HT1080 (cell line): ENCODE results near the gene PKM. TPM values are rescaled to one million over a fixed set of nuclear protein-coding genes. Genes with fewer than 3 reads are reported as not detected.

Experiments
- DNase-seq: peaks from one replicate; pipeline ENCODE4 v3.0.0-alpha.2; 2015; ENCODE audit warnings: low read depth
- total RNA-seq: library from RNA; depleted of rRNA; stranded (reverse); fragments of >200 nt; shearing (Covaris generic); gene quantifications from 2 replicates; pipeline ENCODE4 v1.2.3, GENCODE V29; 2014

Gene PKM
- total RNA-seq, 1 experiment from 2014 or later = 2,922 TPM

DNA sequence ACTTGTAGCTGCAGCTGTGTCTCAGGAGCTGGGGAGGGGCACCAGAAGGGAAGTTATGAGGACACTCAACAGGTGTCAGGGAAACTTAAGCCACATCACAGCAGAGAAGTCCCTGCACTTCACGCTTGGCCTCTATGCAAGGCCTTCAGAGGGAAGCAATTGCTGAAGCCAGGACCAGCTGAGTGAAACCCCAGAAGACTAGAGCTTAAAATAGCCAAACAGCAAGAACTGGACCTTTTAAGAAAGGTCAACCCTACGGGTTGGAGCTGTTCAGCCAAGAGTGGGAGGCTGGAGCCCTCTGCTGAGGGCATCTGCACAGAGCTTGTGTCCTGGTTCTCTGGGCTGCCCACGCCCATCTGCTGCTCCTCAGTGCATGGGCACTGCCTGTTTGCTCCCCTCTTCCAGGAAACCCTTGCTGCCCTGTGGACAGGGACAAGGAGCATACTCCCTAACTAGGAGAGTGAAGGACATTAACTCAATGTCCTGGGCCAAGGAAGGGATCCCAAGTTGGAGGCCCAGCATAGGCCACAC lies 29.5 kb downstream of the PKM start:
- DNase-seq = no peak

DNA sequence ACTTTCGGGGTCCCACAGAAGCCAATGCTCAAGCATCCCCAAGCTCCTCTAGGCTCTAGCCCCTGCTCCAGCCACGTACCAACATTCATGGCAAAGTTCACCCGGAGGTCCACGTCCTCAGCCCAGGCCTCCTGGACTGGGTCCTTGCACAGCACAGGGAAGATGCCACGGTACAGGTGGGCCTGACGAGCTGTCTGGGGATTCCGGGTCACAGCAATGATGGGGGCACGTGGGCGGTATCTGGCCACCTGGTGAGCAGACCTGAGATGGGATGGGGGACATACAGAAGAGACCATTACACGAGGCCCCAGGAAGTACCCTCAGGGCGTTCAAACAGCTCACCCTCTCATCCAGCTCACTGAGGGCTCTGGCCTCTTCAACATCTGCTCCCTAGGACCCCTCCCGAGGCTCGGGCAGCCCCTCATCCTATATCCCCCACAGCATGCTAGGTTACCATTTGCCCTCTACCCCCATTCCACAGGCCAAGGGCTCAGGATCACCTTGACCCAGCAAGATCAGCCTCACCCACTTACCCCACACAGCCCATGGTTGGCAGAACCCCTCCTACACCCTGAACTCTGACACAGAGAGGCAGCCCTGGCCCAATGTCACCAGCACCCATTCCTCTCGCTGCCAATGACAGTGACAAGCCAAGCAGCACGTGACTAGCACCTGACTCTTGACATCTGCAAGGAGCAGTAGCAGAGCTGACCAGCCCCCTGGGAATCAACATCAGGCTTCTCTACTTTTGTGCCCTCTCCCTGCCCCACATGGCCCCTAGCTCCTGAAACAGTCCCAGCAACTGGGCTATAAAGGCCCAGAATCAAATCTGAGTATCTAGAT lies 30.4 kb downstream of the PKM start:
- no peak for DNase-seq

DNA sequence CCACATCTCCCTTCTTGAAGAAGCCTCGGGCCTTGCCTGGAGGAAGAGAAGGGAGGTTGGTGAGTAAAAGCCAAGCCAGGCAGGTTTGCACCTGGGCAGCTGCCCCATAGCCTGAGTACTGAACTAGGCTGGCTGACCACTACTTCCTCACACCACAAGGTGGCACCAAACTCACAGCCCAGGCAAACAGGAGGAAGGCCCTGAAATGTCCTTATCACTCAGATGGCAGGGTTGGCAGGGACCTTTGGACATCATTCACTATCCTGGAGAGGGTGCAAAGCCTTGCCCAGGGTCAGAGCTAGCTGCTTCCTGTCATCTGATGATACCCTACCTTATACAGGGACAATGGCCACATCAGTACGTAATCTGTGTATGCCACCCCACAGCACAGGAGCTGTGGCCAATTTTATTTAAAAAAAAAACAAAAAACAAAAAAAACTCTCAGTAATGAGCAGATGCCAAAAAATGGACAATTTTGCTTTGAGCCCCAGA lies 31.2 kb downstream of the PKM start:
- peak; percentile 70 for DNase-seq

DNA sequence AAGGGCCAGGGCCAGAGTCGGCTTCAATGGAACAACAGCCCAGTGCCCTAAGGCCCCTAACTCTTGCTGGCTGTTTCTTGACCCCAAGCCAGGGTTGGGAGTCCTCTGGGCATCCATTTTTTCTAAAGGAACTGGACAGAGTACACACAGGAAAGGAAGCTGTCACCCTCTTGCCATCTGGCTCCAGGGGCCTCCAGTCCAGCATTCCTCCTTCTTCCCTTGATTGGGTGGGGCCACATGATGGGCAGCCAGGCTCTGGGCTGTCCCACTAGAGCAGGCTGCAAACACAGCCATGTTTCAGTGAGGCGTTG lies 31.8 kb downstream of the PKM start:
- no peak for DNase-seq

DNA sequence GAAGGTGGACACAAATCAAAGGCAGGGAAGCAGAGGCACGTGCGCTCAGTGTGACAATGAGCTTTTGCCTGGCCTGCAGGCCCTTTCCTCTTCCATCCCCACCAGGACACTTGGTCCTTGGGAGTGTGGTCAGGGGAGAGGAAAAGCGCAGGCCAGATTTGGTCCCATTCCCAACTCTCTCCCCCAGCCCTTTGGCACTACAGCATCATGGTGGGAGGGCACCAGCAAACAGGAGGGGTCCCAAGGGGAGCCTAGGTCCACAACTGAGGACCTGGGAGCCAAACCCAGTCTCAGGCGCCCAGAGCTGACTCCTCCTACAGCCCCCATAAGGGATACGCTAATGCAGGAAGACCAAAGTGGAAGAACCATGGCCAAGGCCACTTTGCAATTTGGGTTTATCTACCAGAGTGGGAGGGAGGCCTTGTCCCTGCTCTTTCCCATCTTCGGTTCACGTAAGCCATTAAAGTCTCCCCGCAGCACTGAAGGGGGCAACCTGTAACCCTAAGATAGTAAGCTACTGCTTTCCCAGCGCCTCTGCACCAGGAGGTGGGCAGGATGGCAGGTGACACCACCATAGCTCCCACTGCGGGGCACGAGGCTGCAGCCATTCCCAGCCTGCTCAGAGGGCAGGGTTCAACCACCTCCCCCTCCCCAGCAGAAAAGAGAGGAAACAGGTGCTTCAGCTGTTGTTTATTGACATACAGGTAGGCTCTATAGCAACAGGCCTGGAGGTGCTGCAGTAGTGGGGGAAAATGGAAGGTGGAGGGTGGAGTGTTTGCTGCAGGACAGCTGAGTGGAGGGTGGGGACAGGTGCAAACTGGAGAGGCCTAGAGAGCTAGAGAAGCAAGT lies 32.4 kb downstream of the PKM start:
- DNase-seq = no peak

DNA sequence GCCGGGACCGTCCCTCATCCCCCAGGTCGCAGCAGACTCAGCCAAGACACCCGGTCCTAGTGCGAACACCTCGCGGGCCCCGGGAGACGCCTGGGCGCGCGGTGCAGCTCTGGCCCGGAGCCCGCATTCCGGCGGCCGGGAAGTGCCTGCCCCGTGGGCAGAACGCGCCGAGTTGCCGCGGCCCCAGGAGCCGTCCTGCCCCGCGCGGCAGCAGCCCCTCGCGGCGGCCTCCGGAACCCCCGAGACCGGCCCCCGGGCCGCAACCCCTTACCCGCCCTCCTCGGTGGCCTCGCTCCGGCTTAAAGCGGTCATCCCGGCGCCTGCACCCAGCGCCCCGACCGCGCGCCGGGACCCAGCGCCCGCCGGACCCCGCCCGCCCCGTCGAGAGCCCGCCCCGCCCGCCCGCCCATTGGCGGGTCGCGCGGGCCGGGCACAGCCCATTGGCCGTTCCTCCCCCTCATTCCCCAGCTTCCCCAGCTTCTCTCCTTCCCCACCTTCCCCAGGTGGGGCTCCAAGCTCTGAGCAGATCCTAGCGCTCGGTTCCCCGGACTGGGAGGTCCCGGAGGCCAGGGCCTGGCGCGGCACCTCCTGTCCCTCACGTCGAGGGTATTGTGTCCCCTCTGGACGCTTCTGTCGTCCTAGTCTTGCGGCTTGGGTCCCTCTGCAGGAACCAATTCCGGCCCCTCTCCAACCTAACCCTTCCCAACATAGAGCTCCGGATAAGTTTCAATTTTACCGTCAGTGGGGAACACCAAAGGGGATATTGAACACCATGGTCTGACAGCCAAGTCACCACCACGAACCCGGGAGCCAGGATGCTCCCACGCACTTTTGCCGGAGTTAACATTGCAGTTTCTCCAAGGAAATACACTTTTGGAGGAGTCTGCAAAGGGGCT lies 33.3 kb downstream of the PKM start, which contains the start of gene GRAMD2A:
Gene GRAMD2A (minus strand): TSS at position 328 of the 896 bp plus-strand sequence.
- DNase-seq = no peak

DNA sequence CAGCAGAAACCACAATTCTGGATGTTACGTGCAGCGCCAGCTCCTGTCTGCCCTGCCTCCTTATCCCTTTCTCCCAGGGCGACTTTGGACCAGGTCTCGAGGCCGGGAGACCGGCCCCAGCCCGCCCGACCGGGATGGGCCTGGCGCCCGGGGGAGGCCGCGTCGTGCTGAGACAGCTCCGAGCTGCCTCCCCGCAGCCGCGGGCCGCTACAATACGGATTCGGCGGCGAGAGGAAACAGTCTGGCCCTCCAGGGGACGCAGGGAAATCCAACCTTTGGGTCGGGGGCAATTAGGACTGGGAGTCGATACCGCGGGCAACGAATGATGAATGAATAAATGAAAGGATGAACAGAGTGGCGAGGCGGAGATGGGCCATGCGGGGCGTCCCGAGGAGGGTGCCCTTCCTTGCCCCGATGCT lies 33.9 kb downstream of the PKM start:
- DNase-seq = no peak

DNA sequence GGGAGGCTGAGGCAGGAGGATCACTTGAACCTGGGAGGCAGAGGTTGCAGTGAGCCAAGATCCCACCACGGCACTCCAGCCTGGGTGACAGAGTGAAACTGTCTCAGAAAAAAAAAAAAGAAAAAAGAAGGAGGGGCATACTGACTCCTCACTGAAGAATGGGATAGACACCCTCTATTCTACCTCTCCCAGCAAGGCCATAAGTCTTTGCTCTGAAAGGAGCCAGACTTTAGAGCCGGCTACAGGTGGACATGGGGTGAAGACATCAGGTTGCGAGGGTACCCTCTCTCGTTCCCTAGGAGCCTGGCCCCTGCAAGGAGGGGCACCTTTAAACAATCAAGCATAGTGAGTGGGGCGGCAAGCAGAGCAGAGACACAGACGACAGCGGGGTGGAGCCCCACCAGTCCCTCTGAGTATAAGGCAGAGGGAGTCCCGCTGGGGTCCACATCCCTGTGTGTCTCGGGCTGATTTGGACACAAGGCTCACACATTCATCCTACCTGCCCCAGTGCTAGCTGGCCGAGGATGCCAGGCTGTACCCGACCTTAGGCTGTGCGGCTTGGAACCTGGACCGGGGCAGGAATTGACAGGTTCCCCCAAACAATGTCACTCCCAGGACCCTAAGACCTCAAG lies 34.5 kb downstream of the PKM start:
- peak; percentile 39 for DNase-seq

DNA sequence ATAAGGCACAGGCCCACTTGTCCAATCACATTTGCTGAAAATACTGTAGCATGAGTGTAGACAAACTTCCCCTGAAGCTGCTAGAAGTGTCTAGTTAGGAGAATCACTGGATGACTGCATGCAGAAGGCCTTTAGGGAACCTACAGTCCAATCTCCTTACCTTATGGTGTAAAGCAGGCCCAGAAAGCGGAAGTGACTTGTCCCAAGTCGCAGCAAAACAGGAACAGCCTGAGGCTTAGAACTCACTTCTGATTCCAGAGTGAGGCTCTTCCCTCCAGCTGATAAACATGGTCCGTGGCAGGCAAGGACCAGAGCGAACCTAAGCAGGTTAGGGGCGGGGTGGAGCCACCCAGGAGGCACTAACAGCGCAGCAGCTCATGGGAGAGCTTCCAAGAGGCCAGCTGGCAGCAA lies 35.9 kb downstream of the PKM start:
- no peak for DNase-seq

DNA sequence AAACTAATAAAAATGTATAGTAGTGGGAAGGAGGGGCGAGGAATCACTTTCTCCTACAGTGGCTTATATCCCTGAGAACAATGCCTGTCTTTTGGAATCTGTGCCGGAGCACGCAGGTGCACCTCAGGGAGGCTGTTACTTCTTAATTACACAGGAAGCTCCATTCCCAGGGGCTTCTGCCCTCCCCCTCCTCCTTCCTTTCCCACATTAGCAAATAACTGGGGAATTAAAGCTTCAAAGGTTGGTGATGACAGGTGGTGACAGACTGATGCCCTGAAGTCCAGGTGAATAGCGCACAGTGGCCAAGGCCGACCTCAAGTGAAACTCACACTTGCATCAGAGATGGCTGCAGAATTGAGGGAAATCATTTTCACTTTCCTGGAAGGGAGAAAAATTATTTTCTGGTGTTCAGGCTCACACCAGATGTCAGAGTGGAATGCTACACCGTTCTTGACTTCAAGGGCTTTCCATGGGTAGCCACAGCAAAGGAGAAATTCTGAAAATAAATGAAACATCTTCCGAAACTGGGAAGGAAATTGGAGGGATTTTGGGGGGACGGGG lies 37.1 kb downstream of the PKM start:
- no peak for DNase-seq

DNA sequence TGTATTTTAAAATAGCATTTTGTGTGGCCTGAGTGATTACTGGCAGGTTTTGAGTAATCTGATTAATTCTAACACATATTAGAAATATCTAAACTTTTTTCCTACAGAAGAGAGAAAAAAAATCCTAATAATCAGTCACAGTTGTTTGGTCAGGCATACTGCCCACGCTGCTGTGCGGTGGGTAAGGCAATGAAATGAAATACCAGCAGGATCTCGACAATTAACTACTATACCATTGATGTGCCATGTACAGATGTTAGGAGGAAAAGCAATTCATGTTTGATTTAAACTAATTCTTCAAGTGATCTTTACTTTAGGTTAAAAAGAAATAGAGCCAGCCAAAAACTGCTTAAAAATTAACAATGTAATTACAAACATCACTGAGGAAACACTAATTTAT lies 38.6 kb downstream of the PKM start:
- no peak for DNase-seq

DNA sequence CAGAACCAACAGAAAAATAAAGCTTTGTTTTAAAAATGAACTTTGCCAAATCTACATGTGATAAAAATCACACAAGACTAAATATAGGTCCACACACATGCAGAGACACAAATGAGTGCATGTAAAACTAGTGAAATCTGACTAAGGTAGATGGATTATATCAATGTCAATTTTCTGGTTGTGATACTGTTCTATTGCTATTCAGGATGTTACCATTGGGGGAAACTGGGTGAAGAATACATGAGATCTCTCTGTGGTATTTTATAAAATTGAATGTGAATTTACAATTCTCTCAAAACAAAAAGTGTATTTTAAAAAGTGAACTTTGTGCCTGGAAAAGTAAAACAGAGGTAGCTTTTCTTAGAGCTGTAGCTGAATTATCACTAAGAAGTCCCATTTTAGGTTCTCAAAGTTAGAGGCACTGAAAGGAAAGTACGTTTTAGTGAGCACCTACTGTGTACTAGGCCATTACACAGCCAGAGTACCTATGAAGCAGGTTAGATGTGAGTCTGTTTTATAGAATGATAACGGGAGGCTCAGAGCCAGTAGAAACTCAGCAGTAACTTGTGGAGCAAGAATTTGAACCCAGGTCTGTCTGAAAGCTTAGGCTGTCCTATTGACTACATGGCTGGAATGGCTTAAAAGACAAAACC lies 41.6 kb downstream of the PKM start:
- DNase-seq = no peak

DNA sequence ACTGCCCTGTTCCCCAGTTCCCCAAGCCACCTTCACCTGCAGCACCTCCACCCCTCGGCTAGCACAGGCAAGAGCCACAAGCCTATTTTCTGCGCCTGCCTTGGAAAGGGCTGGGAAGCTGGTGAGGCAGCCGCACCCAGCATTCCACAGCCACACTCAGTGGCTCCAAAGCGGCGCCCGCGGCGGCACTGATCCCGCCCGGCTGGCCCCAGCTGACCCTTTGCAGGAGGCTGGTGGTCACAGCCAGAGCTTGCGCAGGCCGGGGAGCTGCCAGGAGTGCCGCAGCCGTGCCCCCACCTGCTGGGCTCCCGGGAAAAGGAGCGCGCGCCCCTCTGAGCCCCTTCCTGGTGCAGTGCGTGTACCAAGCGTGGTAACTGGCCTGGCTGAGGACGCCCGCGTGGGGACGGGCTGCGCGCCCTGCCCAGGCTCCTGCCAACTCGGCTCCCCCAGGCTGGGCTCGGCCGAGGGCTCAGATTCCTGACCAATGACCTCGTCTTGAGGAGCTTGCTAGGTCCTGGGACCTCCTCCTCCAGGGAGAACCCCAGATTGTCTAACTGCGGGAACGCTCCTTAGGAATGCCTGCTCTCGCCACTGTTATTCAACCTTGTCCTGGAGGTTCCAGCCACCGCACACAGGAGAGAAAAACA lies 46.7 kb downstream of the PKM start:
- DNase-seq = no peak

DNA sequence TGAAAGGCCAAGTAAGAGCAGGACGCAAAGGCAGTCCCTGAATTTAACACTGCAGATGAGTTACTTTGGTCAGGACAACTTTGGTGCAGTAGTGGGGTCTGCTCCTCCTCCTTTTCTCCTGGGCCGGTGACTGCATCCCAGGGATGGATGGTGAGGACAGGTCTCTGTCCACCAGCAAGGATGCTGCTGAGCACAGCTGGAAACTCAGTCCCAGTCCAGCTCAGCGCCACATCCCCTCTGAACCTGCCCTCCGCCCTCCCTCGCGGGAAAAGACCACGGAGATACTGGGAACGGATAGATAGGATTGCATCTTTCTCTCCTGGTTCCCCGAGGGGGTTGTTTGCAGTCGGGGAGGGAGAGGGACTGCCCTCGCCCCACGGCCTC lies 47.2 kb downstream of the PKM start:
- DNase-seq = no peak

DNA sequence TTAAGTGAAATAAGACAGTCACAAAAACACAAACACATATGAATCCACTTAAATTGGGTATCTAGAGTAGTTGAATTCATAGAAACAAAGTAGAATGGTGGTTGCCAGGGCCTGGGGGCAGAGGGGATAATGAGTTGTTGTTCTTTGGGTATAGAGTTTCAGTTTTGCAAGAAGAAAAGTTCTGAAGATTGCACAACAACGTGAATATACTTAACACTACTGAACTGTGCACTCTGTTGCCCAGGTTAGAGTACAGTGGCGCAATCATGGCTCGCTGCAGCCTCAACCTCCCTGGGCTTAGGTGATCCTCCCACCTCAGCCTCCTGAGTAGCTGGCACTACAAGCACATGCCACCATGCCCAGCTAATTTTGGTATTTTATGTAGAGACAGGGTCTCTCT lies 48.3 kb downstream of the PKM start:
- DNase-seq = no peak

DNA sequence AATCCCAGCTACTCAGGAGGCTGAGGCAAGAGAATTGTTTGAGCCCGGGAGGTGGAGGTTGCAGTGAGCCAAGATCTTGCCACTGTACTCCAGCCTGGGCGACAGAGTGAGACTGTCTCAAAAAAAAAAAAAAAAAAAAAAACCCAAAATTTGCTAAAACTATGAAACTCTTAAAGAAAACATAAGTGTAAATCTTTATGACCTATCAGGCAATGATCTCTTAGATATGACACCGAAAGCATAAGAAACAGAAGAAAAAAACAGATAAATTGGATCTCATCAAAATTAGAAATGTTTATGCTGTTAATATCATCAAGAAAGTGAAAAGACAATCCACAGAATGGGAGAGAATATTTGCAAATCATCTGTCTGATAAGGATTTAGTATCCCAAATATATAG lies 48.7 kb downstream of the PKM start:
- DNase-seq = no peak

DNA sequence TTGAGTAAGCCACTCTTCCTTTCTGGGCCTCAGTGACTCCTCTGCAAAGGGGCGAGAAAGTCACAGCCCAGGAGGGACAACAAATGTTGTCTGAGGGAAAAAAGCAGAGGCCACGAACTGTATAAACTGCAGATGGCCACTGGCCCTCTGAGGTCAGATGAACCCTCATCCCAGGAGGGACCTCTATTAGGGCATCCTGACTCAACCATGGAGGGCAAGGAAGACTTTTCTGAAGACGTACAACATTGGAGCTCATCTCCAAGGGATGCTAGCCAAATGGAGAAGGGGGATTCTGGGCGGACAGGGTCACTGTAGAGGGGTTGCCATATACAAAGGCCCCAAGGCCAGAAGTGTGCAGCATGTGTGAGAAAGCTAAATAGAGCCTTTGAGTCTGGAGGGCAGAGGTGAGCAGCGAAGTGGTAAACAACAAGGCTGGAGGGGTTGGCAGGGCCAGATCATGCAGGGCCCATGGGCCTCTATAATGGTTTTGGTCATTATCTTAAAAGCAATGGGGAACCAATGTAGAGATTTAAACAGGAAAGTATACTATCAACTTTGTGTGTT lies 50.1 kb downstream of the PKM start:
- DNase-seq = no peak

DNA sequence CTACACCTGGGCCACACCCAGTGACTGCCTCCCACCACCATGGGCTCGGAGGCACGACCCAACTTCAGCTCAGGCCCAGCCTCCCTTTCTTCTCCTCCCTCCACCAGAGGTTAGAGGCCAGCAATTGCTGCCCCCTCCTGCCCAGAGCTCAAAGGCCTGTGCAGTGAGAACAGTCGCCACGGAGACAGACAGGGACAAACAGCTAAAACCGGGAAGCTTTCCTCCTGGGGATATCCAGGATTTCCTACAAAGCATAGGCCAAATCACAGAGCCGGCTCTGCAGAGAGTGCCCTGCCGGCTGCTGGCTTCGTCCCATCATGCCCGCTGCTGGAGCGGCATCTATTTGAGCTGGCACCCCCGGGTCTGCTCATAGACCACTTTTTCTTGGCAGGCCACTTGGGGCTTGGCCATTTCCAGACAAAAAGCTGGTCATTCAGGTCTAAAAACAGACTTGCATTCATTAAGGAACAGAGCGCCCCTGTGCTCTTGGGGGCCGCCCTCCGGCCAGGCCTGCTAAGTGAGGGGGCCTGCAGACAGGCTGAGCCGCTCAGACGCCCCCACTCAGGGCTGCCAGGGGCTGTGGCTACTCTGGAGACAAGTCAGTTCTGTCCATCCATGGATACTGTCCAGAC lies 50.9 kb downstream of the PKM start:
- no peak for DNase-seq
